Measurements from ENCODE around the gene IFNA1. TPM values are rescaled to one million over a fixed set of nuclear protein-coding genes. Genes with fewer than 3 reads are reported as not detected.

IFNA1 gene
- total RNA-seq, 4 donors from 2014 or later: not detected

- no peak for DNase-seq
- WGBS, 2 donors: 87 to 89% methylated on average over 8 of the region's 8 CpGs
- no peaks in the 10 kb centered on the region for H3K27me3 ChIP-seq
- TF ChIP-seq POLR2A (IDR thresholded peaks at IDR 0.05) (no peak), CTCF (IDR thresholded peaks at IDR 0.05) (no peak)
- H3K27ac ChIP-seq: no peak overlapping the region
- H3K4me1 ChIP-seq: no peaks in the 10 kb centered on the region
- no peak overlapping the region for H3K4me3 ChIP-seq (replicated peaks in 1 of 3)
- H3K36me3 ChIP-seq: no peaks in the 10 kb centered on the region
- H3K9me3 ChIP-seq: no peaks in the 10 kb centered on the region
- intact Hi-C loops (cut with DNase I): no loop called here
These were observed 39.0 kb downstream of the IFNA1 start for GRCh38 chr9:21479152-21479702.

GRCh38 chr9:21481470-21482056 lies 41.3 kb downstream of the IFNA1 start:
- Histone ChIP-seq H3K27ac (no peak overlapping the region), H3K27me3 (no peaks in the 10 kb centered on the region), H3K4me1 (no peaks in the 10 kb centered on the region), H3K4me3 (replicated peaks in 1 of 3) (no peak overlapping the region), H3K36me3 (no peaks in the 10 kb centered on the region), H3K9me3 (no peaks in the 10 kb centered on the region)
- intact Hi-C loops (cut with DNase I): no loop called here
- DNase-seq: no peak
- TF ChIP-seq POLR2A (IDR thresholded peaks at IDR 0.05): no peak
- TF ChIP-seq CTCF (IDR thresholded peaks at IDR 0.05): no peak
- 47 to 56% methylated on average over 1 of the region's 1 CpG for WGBS, 2 donors

GRCh38 chr9:21482213-21482612 lies 42.0 kb downstream of the IFNA1 start, which contains the start of gene IFNE:
Gene IFNE, minus strand, starts transcription at chr9:21482313. Its CDS starts 619 bp downstream, at chr9:21481694.
- H3K27me3 ChIP-seq: no peaks in the 10 kb centered on the region
- no peak within 1 kb of the TSS for H3K4me3 ChIP-seq (replicated peaks in 1 of 3)
- H3K9me3 ChIP-seq: no peaks in the 10 kb centered on the region
- H3K4me1 ChIP-seq: no peaks in the 10 kb centered on the region
- no peak within 1 kb of the TSS for H3K27ac ChIP-seq
- no peak for DNase-seq
- TF ChIP-seq CTCF (IDR thresholded peaks at IDR 0.05): no peak
- no peak for TF ChIP-seq POLR2A (IDR thresholded peaks at IDR 0.05)
- H3K36me3 ChIP-seq: no peaks in the 10 kb centered on the region
- intact Hi-C loops (cut with DNase I): no loop called here
- WGBS, 2 donors: 93 to 94% methylated on average over 2 of the region's 2 CpGs

Other genes with a start within 250 kb of the IFNA1 start
- gene IFNA7, start 238.2 kb upstream of the IFNA1 start, total RNA-seq: not detected
- not detected for gene IFNA10, start 233.3 kb upstream of the IFNA1 start, total RNA-seq
- gene IFNA16, start 223.1 kb upstream of the IFNA1 start, total RNA-seq: not detected
- gene IFNA17, start 212.2 kb upstream of the IFNA1 start, total RNA-seq: not detected
- not detected for gene IFNA14, start 200.4 kb upstream of the IFNA1 start, total RNA-seq
- not detected for gene IFNA5, start 135.1 kb upstream of the IFNA1 start, total RNA-seq
- gene KLHL9, start 105.0 kb upstream of the IFNA1 start, total RNA-seq: 10 to 100 TPM; 28.4 to 31.0 (median 30.9) TPM
- not detected for gene IFNA6, start 89.6 kb upstream of the IFNA1 start, total RNA-seq
- gene IFNA13, start 72.4 kb upstream of the IFNA1 start, total RNA-seq: not detected
- gene IFNA2, start 55.0 kb upstream of the IFNA1 start, total RNA-seq: not detected
- gene IFNA8, start 31.3 kb upstream of the IFNA1 start, total RNA-seq: not detected
- gene IFNE, start 41.9 kb downstream of the IFNA1 start, total RNA-seq: 1 to 10 TPM in 3 of 4 donors, under 1 TPM in 1; 0.67 to 2.1 (median 1.3) TPM

All from thyroid gland (tissue), 4 donors.